Measurements from ENCODE around the gene MALT1. TPM values are rescaled to one million over a fixed set of nuclear protein-coding genes. Genes with fewer than 3 reads are reported as not detected.
"Not testable (repeated sequence)": the region's sequence is repeated elsewhere in the genome, so short reads cannot be mapped to it uniquely, and the experiment has no call there.

MALT1 gene
- 12.8 and 15.4 TPM in 2 replicates for polyA plus RNA-seq (2014; cell fraction: cytosol; rRNA removed)
- polyA plus RNA-seq (2014; cell fraction: nucleus; rRNA removed): 18.0 and 19.4 TPM in 2 replicates

- DNase-seq (ENCODE audit: low spot score): peak; percentile 86
These were observed at the start of gene MALT1 for GRCh38 chr18:58671111-58671631. Gene MALT1 (plus strand): TSS chr18:58671465. CDS start chr18:58671644, 179 bp downstream.

GRCh38 chr18:58624011-58624410 is 47.3 kb upstream of the MALT1 start:
- DNase-seq (ENCODE audit: low spot score): no peak

GRCh38 chr18:58625839-58626238 is 45.4 kb upstream of the MALT1 start:
- DNase-seq (ENCODE audit: low spot score): no peak

- no peak for DNase-seq (ENCODE audit: low spot score)
These were observed 41.2 kb upstream of the MALT1 start for GRCh38 chr18:58630071-58630470.

GRCh38 chr18:58631301-58631700 is 40.0 kb upstream of the MALT1 start:
- DNase-seq (ENCODE audit: low spot score): no peak

- DNase-seq (ENCODE audit: low spot score): no peak
These were observed 38.7 kb upstream of the MALT1 start for GRCh38 chr18:58632552-58632951.

- no peak for DNase-seq (ENCODE audit: low spot score)
These were observed 37.4 kb upstream of the MALT1 start for GRCh38 chr18:58633874-58634273.

- DNase-seq (ENCODE audit: low spot score): no peak
These were observed 35.4 kb upstream of the MALT1 start for GRCh38 chr18:58635891-58636290.

GRCh38 chr18:58637197-58637596 is 34.1 kb upstream of the MALT1 start:
- DNase-seq (ENCODE audit: low spot score): no peak

- no peak for DNase-seq (ENCODE audit: low spot score)
These were observed 33.3 kb upstream of the MALT1 start for GRCh38 chr18:58637946-58638345.

- no peak for DNase-seq (ENCODE audit: low spot score)
These were observed 32.8 kb upstream of the MALT1 start for GRCh38 chr18:58638441-58638840.

GRCh38 chr18:58639237-58639636 is 32.0 kb upstream of the MALT1 start:
- DNase-seq (ENCODE audit: low spot score): no peak

- no peak for DNase-seq (ENCODE audit: low spot score)
These were observed 31.4 kb upstream of the MALT1 start for GRCh38 chr18:58639751-58640427.

- DNase-seq (ENCODE audit: low spot score): no peak
These were observed 30.8 kb upstream of the MALT1 start for GRCh38 chr18:58640428-58640805.

GRCh38 chr18:58640891-58641610 is 30.2 kb upstream of the MALT1 start:
- no peak for DNase-seq (ENCODE audit: low spot score)

- DNase-seq (ENCODE audit: low spot score): not testable (repeated sequence)
These were observed 27.7 kb upstream of the MALT1 start for GRCh38 chr18:58643557-58643956.

GRCh38 chr18:58645398-58645797 is 25.9 kb upstream of the MALT1 start:
- DNase-seq (ENCODE audit: low spot score): no peak

- DNase-seq (ENCODE audit: low spot score): no peak
These were observed 24.9 kb upstream of the MALT1 start for GRCh38 chr18:58646334-58646862.

GRCh38 chr18:58649966-58650816 is 21.1 kb upstream of the MALT1 start:
- no peak for DNase-seq (ENCODE audit: low spot score)

- DNase-seq (ENCODE audit: low spot score): not testable (repeated sequence)
These were observed 20.4 kb upstream of the MALT1 start for GRCh38 chr18:58650830-58651229.

- not testable (repeated sequence) for DNase-seq (ENCODE audit: low spot score)
These were observed 18.0 kb upstream of the MALT1 start for GRCh38 chr18:58653144-58653722.
